Esophagus squamous epithelium (tissue), 5 donors: ENCODE measurements around the gene ARHGEF18. TPM values are rescaled to one million over a fixed set of nuclear protein-coding genes. Genes with fewer than 3 reads are reported as not detected.
"Not testable (repeated sequence)": the region's sequence is repeated elsewhere in the genome, so short reads cannot be mapped to it uniquely, and the experiment has no call there.

ENCODE experiments used
- DNase-seq: peaks from one replicate; lab custom pipeline; 2025; lab: John Stamatoyannopoulos, UW
- H3K27ac ChIP-seq, 4 donors: fragments of 200-600 bp; sonication (generic); one replicate each; pipeline ENCODE4 v1.5.1; 2016 to 2019; ENCODE audit warnings: mild to moderate bottlenecking in 1 of 4
- H3K27me3 ChIP-seq, 4 donors: fragments of 200-600 bp; sonication (generic); 1 replicate in 3 of 4; 2 replicates in 1 of 4; pipeline versions ENCODE4 v1.5.1 to v1.6.0; 2017 to 2021; ENCODE audit warnings: antibody characterized with exemption in 1 of 4
- H3K36me3 ChIP-seq, 3 donors: fragments of 200-600 bp; sonication (generic); one replicate each; pipeline ENCODE4 v1.5.1; 2016 to 2019
- H3K4me1 ChIP-seq, 3 donors: fragments of 200-600 bp; sonication (generic); one replicate each; pipeline ENCODE4 v1.5.1; 2017 to 2019
- H3K4me3 ChIP-seq, 4 donors: fragments of 200-600 bp; sonication (generic); 1 replicate in 3 of 4; 2 replicates in 1 of 4; pipeline ENCODE4 v1.5.1; 2016 to 2019; ENCODE audit warnings: mild to moderate bottlenecking in 2 of 4, moderate library complexity in 1 of 4
- H3K9me3 ChIP-seq, 3 donors: fragments of 200-600 bp; sonication (generic); one replicate each; pipeline ENCODE4 v1.5.1; 2016 to 2019
- CTCF ChIP-seq, 6 experiments: fragments of 450-650 bp in 4 of 6; fragments of 200-600 bp in 2 of 6; sonication (generic) in 2 of 6; IDR thresholded peaks; one replicate each; pipeline ENCODE4 v1.5.1; 2016 to 2019; ENCODE audit warnings: antibody characterized with exemption in 6 of 6, mild to moderate bottlenecking in 4 of 6, moderate library complexity in 4 of 6
- POLR2A ChIP-seq, 4 donors: fragments of 450-650 bp; IDR thresholded peaks; one replicate each; pipeline ENCODE4 v1.6.1; 2017; ENCODE audit warnings: antibody characterized with exemption in 4 of 4, mild to moderate bottlenecking in 4 of 4, moderate library complexity in 3 of 4
- WGBS, 2 donors: methylation state at CpG; one replicate each; pipeline ENCODE4 v1.1.5; 2018; 5-methylcytosine and 5-hydroxymethylcytosine counted together
- intact Hi-C: fragments of 100-400 bp; cut with DNase I; formaldehyde crosslinking; loops from one replicate; pipeline ENCODE4 v1.15.0; 2022
- total RNA-seq, 4 donors: library from RNA; depleted of rRNA; stranded (reverse); fragments of >200 nt; gene quantifications; one replicate each; pipeline ENCODE4 v1.1.0, GENCODE V29; 2016
- donor health status: DM: yes; HTN: yes; CAD: no.

The ARHGEF18 gene
- total RNA-seq, 4 donors from 2014 or later: 24.2 to 42.0 (median 28.7) TPM

- no peak for DNase-seq
- Histone ChIP-seq H3K27ac (no peak overlapping the region), H3K4me1 (peaks cover 0 to 10% (median 4%) of the 10 kb centered on the region in 3 donors), H3K36me3 (no peaks in the 10 kb centered on the region), H3K27me3 (no peaks in the 10 kb centered on the region), H3K4me3 (no peak overlapping the region), H3K9me3 (no peaks in the 10 kb centered on the region)
- TF ChIP-seq POLR2A (IDR thresholded peaks at IDR 0.05) (no peak), CTCF (IDR thresholded peaks at IDR 0.05) (peak in 4 of 6 experiments; percentile 28 to 61 (median 40))
- WGBS, 2 donors: 64 to 71% methylated on average over 10 of the region's 10 CpGs
- intact Hi-C loops: loop anchor here (10.0 kb wide), 1 partner anchor 188 kb away; no protein-coding TSS in a partner anchor
Observed at GRCh38 chr19:7366701-7367420, 18.1 kb downstream of the ARHGEF18 start.

GRCh38 chr19:7368456-7368855 lies 19.7 kb downstream of the ARHGEF18 start:
- Histone ChIP-seq H3K9me3 (no peaks in the 10 kb centered on the region), H3K27me3 (no peaks in the 10 kb centered on the region), H3K27ac (peak overlapping the region in 2 of 4 donors; percentile 18 to 57), H3K4me1 (peaks cover 0 to 10% (median 4%) of the 10 kb centered on the region in 3 donors), H3K36me3 (no peaks in the 10 kb centered on the region), H3K4me3 (no peak overlapping the region)
- intact Hi-C loops: loop anchor here (10.0 kb wide), 1 partner anchor 186 kb away; no protein-coding TSS in a partner anchor
- no peak for TF ChIP-seq POLR2A (IDR thresholded peaks at IDR 0.05)
- no peak for TF ChIP-seq CTCF (IDR thresholded peaks at IDR 0.05)
- DNase-seq: no peak
- 37 to 58% methylated on average over 4 of the region's 4 CpGs for WGBS, 2 donors

- intact Hi-C loops: loop anchor here (10.0 kb wide), 1 partner anchor 186 kb away; no protein-coding TSS in a partner anchor
- Histone ChIP-seq H3K27ac (peak overlapping the region in 2 of 4 donors; percentile 18 to 57), H3K4me1 (peaks cover 0 to 10% (median 4%) of the 10 kb centered on the region in 3 donors)
- DNase-seq, H3K9me3 ChIP-seq, H3K27me3 ChIP-seq, H3K4me3 ChIP-seq, H3K36me3 ChIP-seq: not testable (repeated sequence)
- WGBS, 2 donors: 21 to 37% methylated on average over 13 of the region's 13 CpGs
Observed at GRCh38 chr19:7368866-7369265, 20.1 kb downstream of the ARHGEF18 start.

GRCh38 chr19:7370546-7370945 lies 21.8 kb downstream of the ARHGEF18 start:
- H3K4me3 ChIP-seq: no peak overlapping the region
- DNase-seq: no peak
- WGBS, 2 donors: 72 to 78% methylated on average over 10 of the region's 10 CpGs
- intact Hi-C loops: no loop called here
- TF ChIP-seq CTCF (IDR thresholded peaks at IDR 0.05): no peak
- no peak for TF ChIP-seq POLR2A (IDR thresholded peaks at IDR 0.05)
- H3K4me1 ChIP-seq: peaks cover 0 to 10% (median 4%) of the 10 kb centered on the region in 3 donors
- no peaks in the 10 kb centered on the region for H3K36me3 ChIP-seq
- H3K9me3 ChIP-seq: no peaks in the 10 kb centered on the region
- no peaks in the 10 kb centered on the region for H3K27me3 ChIP-seq
- H3K27ac ChIP-seq: no peak overlapping the region

GRCh38 chr19:7371001-7371400 lies 22.3 kb downstream of the ARHGEF18 start:
- TF ChIP-seq CTCF (IDR thresholded peaks at IDR 0.05) (no peak), POLR2A (IDR thresholded peaks at IDR 0.05) (no peak)
- 83 to 100% methylated on average over 2 to 3 of the region's 3 CpGs for WGBS, 2 donors
- H3K4me1 ChIP-seq: peaks cover 0 to 10% (median 4%) of the 10 kb centered on the region in 3 donors
- no peak for DNase-seq
- no peak overlapping the region for H3K4me3 ChIP-seq
- intact Hi-C loops: no loop called here
- no peaks in the 10 kb centered on the region for H3K27me3 ChIP-seq
- no peaks in the 10 kb centered on the region for H3K36me3 ChIP-seq
- no peak overlapping the region for H3K27ac ChIP-seq
- H3K9me3 ChIP-seq: no peaks in the 10 kb centered on the region
